Loucy (cell line): ENCODE results near the gene RAB14.

Source experiments
- EZH2phosphoT487 ChIP-seq: fragments of 200-600 bp; IDR thresholded peaks from 2 replicates; pipeline ENCODE4 v1.6.1; 2018; ENCODE audit warnings: antibody characterized with exemption, mild to moderate bottlenecking, moderate library complexity, borderline replicate concordance
- TF ChIP-seq, protein P1 (sequence below): fragments of 200-600 bp; sonication (generic); conservative IDR thresholded peaks from 2 replicates; pipeline ENCODE4 v1.5.1; 2014; ENCODE audit warnings: mild to moderate bottlenecking, antibody characterized with exemption, low read length

DNA sequence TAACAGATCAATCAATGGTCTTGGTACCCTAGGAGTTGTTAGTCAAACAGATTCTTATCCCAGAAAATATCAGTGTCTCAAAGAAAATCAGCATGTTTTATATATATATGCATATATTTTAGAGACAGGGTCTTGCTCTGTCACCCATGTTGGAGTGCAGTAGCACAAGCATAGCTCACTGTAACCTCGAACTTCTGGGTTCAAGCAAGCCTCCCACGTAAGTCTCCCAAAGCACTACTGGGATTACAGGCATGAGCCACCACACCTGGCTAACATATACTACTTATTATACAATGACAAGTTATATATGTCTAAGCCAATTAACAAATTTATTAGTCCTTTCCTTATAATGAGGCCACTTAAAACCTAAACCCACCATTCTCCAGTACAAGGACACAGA lies 10.4 kb downstream of the RAB14 start:
- TF ChIP-seq, protein P1, sequence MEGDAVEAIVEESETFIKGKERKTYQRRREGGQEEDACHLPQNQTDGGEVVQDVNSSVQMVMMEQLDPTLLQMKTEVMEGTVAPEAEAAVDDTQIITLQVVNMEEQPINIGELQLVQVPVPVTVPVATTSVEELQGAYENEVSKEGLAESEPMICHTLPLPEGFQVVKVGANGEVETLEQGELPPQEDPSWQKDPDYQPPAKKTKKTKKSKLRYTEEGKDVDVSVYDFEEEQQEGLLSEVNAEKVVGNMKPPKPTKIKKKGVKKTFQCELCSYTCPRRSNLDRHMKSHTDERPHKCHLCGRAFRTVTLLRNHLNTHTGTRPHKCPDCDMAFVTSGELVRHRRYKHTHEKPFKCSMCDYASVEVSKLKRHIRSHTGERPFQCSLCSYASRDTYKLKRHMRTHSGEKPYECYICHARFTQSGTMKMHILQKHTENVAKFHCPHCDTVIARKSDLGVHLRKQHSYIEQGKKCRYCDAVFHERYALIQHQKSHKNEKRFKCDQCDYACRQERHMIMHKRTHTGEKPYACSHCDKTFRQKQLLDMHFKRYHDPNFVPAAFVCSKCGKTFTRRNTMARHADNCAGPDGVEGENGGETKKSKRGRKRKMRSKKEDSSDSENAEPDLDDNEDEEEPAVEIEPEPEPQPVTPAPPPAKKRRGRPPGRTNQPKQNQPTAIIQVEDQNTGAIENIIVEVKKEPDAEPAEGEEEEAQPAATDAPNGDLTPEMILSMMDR: no peak
- no peak for TF ChIP-seq EZH2phosphoT487
